Endothelial cell of umbilical vein (primary cell): ENCODE data around the gene WDR7. TPM values are rescaled to one million over a fixed set of nuclear protein-coding genes. Genes with fewer than 3 reads are reported as not detected.
A peak's percentile ranks its signal among the peaks of the same experiment; 100 is the strongest.

Experiments used
- BruUV-seq: library from RNA; stranded (reverse); fragments of 400-500 nt; replicated peaks from 2 replicates; lab custom pipeline; 2021; lab: Mats Ljungman, UMichigan
- CTCF ChIA-PET: fragments of 300-600, 350-600 bp; sonication (Branson Sonifier 250); formaldehyde crosslinking; loops from one replicate; lab custom pipeline; 2021; ENCODE audit warnings: antibody characterized with exemption, inconsistent platforms; lab: Charles Lee
- POLR2A ChIA-PET: fragments of 300-600, 350-600 bp; sonication (Branson Sonifier 250); formaldehyde crosslinking; loops from one replicate; lab custom pipeline; 2021; ENCODE audit warnings: antibody characterized with exemption, inconsistent platforms; lab: Charles Lee
- DNase-seq: peaks from one replicate; pipeline ENCODE4 v3.0.0-alpha.2; 2011; ENCODE audit warnings: low read depth, low spot score
- FAIRE-seq: peaks from 2 replicates; lab custom pipeline; 2011; peaks lifted over from hg19 to GRCh38; lab: Jason Lieb, UNC
- H2AFZ ChIP-seq: 2 replicates; pipeline ENCODE4 v1.6.0; 2012; ENCODE audit warnings: low read depth, low read length, control low read depth, inconsistent platforms
- H3K27ac ChIP-seq: 2 replicates; pipeline ENCODE4 v1.5.1; 2011; ENCODE audit warnings: low read depth, mild to moderate bottlenecking, control low read depth, low read length, moderate library complexity; ENCODE audit not compliant: insufficient read depth
- H3K27me3 ChIP-seq, 2 experiments: 2 replicates each; pipeline versions ENCODE4 v1.6.0 to v1.6.1; 2011; ENCODE audit warnings: low read length in 2 of 2, mixed read lengths in 1 of 2; ENCODE audit not compliant: control insufficient read depth in 2 of 2, insufficient read depth in 2 of 2
- H3K36me3 ChIP-seq, 2 experiments: 2 replicates in 1 of 2; 3 replicates in 1 of 2; pipeline ENCODE4 v1.5.1; 2011; ENCODE audit warnings: low read length in 2 of 2, mild to moderate bottlenecking in 1 of 2, moderate library complexity in 1 of 2; ENCODE audit not compliant: control insufficient read depth in 2 of 2, insufficient read depth in 2 of 2; ENCODE audit errors: extremely low read depth in 1 of 2
- H3K4me1 ChIP-seq: 3 replicates; pipeline ENCODE4 v1.5.1; 2011; ENCODE audit warnings: mild to moderate bottlenecking, low read length; ENCODE audit not compliant: control insufficient read depth, insufficient read depth; ENCODE audit errors: extremely low read depth
- H3K4me2 ChIP-seq: 2 replicates; pipeline ENCODE4 v1.6.1; 2011; ENCODE audit warnings: low read length, control low read depth, mixed read lengths; ENCODE audit not compliant: insufficient read depth
- H3K4me3 ChIP-seq, 3 experiments: fragments of 200-600 bp in 1 of 3; sonication (generic), shearing (Covaris generic) in 1 of 3; replicated peaks in 1 of 3; 2 replicates each; pipeline ENCODE4 v1.5.1; 2011 to 2016; ENCODE audit warnings: control low read depth in 3 of 3, low read length in 3 of 3, mild to moderate bottlenecking in 2 of 3, inconsistent platforms in 1 of 3, low read depth in 1 of 3, moderate library complexity in 1 of 3; ENCODE audit not compliant: insufficient read depth in 1 of 3
- H3K79me2 ChIP-seq: 2 replicates; pipeline ENCODE4 v1.6.0; 2012; ENCODE audit warnings: low read length, inconsistent platforms; ENCODE audit not compliant: control insufficient read depth, insufficient read depth
- H3K9ac ChIP-seq: replicated peaks from 2 replicates; pipeline ENCODE3; 2011; ENCODE audit warnings: low read length, control low read depth; ENCODE audit not compliant: insufficient read depth; ENCODE audit errors: extremely low read depth
- H3K9me1 ChIP-seq: replicated peaks from 3 replicates; pipeline ENCODE4 v1.6.0; 2011; ENCODE audit warnings: mild to moderate bottlenecking, low read length; ENCODE audit not compliant: control insufficient read depth, insufficient read depth; ENCODE audit errors: extremely low read depth
- H3K9me3 ChIP-seq: replicated peaks from 2 replicates; pipeline ENCODE4 v1.5.1; 2012; ENCODE audit warnings: low read length, inconsistent platforms; ENCODE audit not compliant: control insufficient read depth, insufficient read depth
- H4K20me1 ChIP-seq: replicated peaks from 2 replicates; pipeline ENCODE3; 2011; ENCODE audit warnings: mild to moderate bottlenecking, low read length; ENCODE audit not compliant: control insufficient read depth, insufficient read depth; ENCODE audit errors: extremely low read depth
- CTCF ChIP-seq, 2 donors: IDR thresholded peaks; 1 replicate in 1 of 2; 2 replicates in 1 of 2; pipeline ENCODE4 v1.5.1; 2011; ENCODE audit warnings: low read length in 2 of 2, mild to moderate bottlenecking in 2 of 2, moderate library complexity in 2 of 2, control low read depth in 1 of 2, inconsistent platforms in 1 of 2, low read depth in 1 of 2; ENCODE audit not compliant: insufficient read depth in 1 of 2; ENCODE audit errors: extremely low read depth in 1 of 2
- FOS ChIP-seq: IDR thresholded peaks from 2 replicates; pipeline ENCODE4 v1.6.1; 2011; ENCODE audit warnings: mild to moderate bottlenecking, low read length, moderate library complexity, borderline replicate concordance; ENCODE audit not compliant: insufficient read depth
- JUN ChIP-seq: IDR thresholded peaks from 2 replicates; pipeline ENCODE4 v1.6.1; 2011; ENCODE audit warnings: borderline replicate concordance, low read depth; ENCODE audit not compliant: insufficient read length, insufficient read depth
- MAX ChIP-seq: IDR thresholded peaks from 2 replicates; pipeline ENCODE4 v1.6.1; 2011; ENCODE audit not compliant: insufficient read depth, insufficient read length
- MYC ChIP-seq: IDR thresholded peaks from one replicate; pipeline ENCODE4 v1.6.1; 2011; ENCODE audit warnings: mild to moderate bottlenecking, low read depth, low read length
- POLR2A ChIP-seq: IDR thresholded peaks from 2 replicates; pipeline ENCODE4 v1.6.1; 2012; ENCODE audit warnings: low read depth, mild to moderate bottlenecking, control low read depth, low read length
- POLR2AphosphoS5 ChIP-seq: IDR thresholded peaks from 2 replicates; pipeline ENCODE4 v1.6.1; 2012; ENCODE audit warnings: low read depth, mild to moderate bottlenecking, control low read depth, low read length, moderate library complexity; ENCODE audit not compliant: insufficient read depth
- dilution Hi-C: fragments of 300-500 bp; cut with MboI; formaldehyde crosslinking; loops from one replicate; pipeline ENCODE4 v1.15.0; 2019; ENCODE audit warnings: low sequenced_read_pairs; ENCODE audit not compliant: extremely low pct_ligation_motif_present
- intact Hi-C: fragments of 100-400 bp; cut with micrococcal nuclease; formaldehyde crosslinking; loops from one replicate; pipeline ENCODE4 v1.10.0; 2022
- polyA plus RNA-seq, 4 experiments: library from polyadenylated mRNA; depleted of rRNA in 3 of 4; stranded (reverse) in 3 of 4; unstranded in 1 of 4; fragments of >200 nt; gene quantifications; 2 replicates each; pipeline versions ENCODE4 v1.2.1 to v1.2.3, GENCODE V29; 2011 to 2012; ENCODE audit warnings: missing spikeins in 1 of 4
- total RNA-seq: library from RNA; stranded (reverse); gene quantifications from 2 replicates; pipeline ENCODE4 v1.2.3, GENCODE V29; 2021

The WDR7 gene
- total and polyA plus RNA-seq, 2 donors (not counting 3 experiments of a cell fraction or from before 2014, with no cell fraction given), result 5.9 to 19.0 TPM

GRCh38 chr18:56748698-56749268 lies 97.6 kb downstream of the WDR7 start:
- no peaks in the 10 kb centered on the region for H3K9me1 ChIP-seq
- no peak overlapping the region for H3K27ac ChIP-seq
- H3K4me3 ChIP-seq, result no peak overlapping the region
- H3K36me3 ChIP-seq, result no peaks in the 10 kb centered on the region
- no peak overlapping the region for H3K9ac ChIP-seq
- TF ChIP-seq CTCF (IDR thresholded peaks at IDR 0.05; ENCODE audit: extremely low read depth in 1 of 2, insufficient read depth in 1 of 2, low read depth in 1 of 2, low read length in 2 of 2) (peak; percentile 24 to 40), MAX (no peak)
- H3K4me1 ChIP-seq, result peaks cover 4% of the 10 kb centered on the region
- no peak overlapping the region for H3K4me2 ChIP-seq
- no TSS peak for BruUV-seq
- H3K79me2 ChIP-seq, result no peaks in the 10 kb centered on the region
- no peak overlapping the region for H2AFZ ChIP-seq
- peak; percentile 88 for FAIRE-seq
- no peaks in the 10 kb centered on the region for H3K9me3 ChIP-seq
- intact Hi-C loops (loop anchor here (1.0 to 2.0 kb wide), 5 partner anchors 50 to 814 kb away; no protein-coding TSS in a partner anchor), dilution Hi-C loops (no loop called here)
- peak; percentile 60 for DNase-seq
- no peaks in the 10 kb centered on the region for H3K27me3 ChIP-seq
- H4K20me1 ChIP-seq, result no peaks in the 10 kb centered on the region
- POLR2A ChIA-PET, result no interaction called here
- CTCF ChIA-PET, result interaction anchor here (0.6 to 4.4 kb wide), 7 partner anchors 35 to 814 kb away, joined by 3 to 18 read pairs (median 13); no protein-coding TSS in a partner anchor

GRCh38 chr18:56756966-56757365 lies 105.8 kb downstream of the WDR7 start:
- H3K27ac ChIP-seq, result no peak overlapping the region
- no peaks in the 10 kb centered on the region for H3K36me3 ChIP-seq
- intact Hi-C loops (loop anchor here (10.0 kb wide), 1 partner anchor 268 kb away; no protein-coding TSS in a partner anchor), dilution Hi-C loops (no loop called here)
- no peaks in the 10 kb centered on the region for H3K27me3 ChIP-seq
- TF ChIP-seq FOS (no peak), POLR2A (no peak), JUN (no peak), POLR2AphosphoS5 (no peak), MYC (no peak), MAX (no peak)
- no peaks in the 10 kb centered on the region for H3K9me1 ChIP-seq
- DNase-seq (no peak), FAIRE-seq (no peak)
- H3K4me1 ChIP-seq, result no peaks in the 10 kb centered on the region
- ChIA-PET CTCF (no interaction called here), POLR2A (no interaction called here)
- no peak overlapping the region for H3K9ac ChIP-seq
- H2AFZ ChIP-seq, result no peak overlapping the region
- H3K79me2 ChIP-seq, result no peaks in the 10 kb centered on the region
- H3K4me3 ChIP-seq, result no peak overlapping the region
- no TSS peak for BruUV-seq
- no peaks in the 10 kb centered on the region for H3K9me3 ChIP-seq
- H3K4me2 ChIP-seq, result no peak overlapping the region
- no peaks in the 10 kb centered on the region for H4K20me1 ChIP-seq
